Myocyte (in vitro differentiated cells): ENCODE results near the gene THOP1. TPM values are rescaled to one million over a fixed set of nuclear protein-coding genes. Genes with fewer than 3 reads are reported as not detected.
"Not testable (repeated sequence)": the region's sequence is repeated elsewhere in the genome, so short reads cannot be mapped to it uniquely, and the experiment has no call there.

Experiments used
- DNase-seq: peaks from one replicate; pipeline ENCODE4 v3.0.0-alpha.2; 2012; ENCODE audit warnings: low read depth
- total RNA-seq: library from RNA; depleted of rRNA; stranded (reverse); fragments of >200 nt; gene quantifications from 2 replicates; pipeline ENCODE4 v1.2.3, GENCODE V29; 2014

THOP1 gene
- total RNA-seq, 1 donor from 2014 or later: 102 TPM

DNA sequence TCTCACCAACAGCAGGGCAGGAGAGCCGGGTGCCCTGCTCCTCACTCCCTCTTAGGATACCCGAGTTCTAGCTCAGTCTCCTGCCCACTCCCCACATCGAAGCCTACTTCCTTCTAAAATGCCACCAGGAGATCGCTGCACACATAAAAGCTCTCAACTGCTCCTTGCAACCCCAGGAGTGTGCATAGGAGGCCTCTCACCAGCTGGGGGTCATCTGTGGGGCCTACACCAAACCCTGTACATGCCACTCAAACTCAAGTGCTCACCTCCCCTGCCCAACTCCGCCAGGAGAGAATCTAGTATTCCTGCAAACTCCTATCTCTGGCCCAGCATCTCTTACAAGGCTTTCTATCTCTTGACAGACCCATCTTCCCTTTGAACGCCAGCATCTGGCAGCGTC, 5.0 kb upstream of the THOP1 start:
- no peak for DNase-seq

DNA sequence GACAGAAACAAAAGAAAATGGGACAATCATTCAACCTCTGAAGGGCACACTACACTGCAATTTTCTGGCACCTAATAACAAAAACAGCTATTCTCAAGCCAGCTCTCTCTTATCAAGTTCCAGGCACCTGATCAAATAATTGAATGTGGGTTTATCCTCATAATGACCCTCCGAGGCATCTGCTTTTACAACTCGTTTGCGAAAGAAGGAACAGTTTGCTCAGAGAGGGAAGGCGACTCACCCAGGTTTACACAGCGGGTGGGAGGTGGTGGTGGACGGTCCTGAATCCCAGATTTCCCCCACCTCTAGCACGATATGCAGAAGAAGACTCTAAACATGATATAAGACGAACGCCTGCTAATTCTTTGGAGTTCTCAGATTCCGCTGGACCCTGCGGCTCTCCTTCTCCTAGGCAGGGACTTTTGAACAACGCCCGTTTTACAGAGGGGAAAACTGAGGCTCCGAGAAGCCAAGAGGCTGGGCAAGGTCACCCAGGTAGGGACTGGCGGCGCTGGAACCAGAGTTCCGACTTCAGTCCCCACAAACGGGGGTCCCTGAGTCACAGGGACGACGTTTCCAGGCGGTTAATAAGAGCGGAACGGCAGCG, 2.9 kb upstream of the THOP1 start:
- no peak for DNase-seq

GRCh38 chr19:2782936-2783780, 2.1 kb upstream of the THOP1 start, which contains the start of gene SGTA:
Gene SGTA (minus strand): TSS chr19:2783273. CDS start chr19:2769068, 14,205 bp downstream.
- peak; percentile 99 for DNase-seq

DNA sequence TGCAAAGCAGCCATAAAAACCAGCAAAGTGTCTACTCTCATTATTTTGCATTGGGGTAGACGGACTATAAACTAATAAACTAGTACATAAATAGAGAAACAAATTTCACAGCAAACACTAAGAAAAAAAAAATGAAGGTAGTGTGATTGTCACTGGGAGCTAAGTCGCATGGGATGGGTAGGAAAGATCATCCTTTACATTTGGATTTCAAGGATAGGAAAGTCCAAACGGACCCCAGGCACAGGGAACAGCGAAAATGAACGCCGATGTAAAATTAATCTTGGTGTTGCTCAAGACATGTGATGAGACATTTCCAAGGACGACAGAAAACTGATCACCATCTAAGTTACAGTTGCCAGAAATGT, 1.5 kb upstream of the THOP1 start:
- DNase-seq: no peak

DNA sequence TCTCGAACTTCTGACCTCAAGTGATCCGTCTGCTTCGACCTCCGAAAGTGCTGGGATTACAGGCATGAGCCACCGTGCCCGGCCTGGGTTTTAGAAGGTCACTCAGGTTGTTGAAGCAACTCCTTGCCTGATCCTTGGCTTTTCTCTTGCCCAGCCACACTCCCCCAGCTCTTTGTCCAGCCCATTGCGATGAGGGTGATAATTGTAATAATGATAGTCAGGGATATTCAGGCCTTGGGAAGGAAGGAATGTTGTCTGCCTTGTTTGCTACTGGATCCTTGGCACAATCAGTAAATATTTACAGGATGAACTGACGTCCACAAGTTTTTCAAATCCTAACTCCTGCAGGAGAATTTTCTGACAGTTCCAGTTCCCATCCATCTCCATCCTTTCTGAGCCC, 1.8 kb downstream of the THOP1 start:
- no peak for DNase-seq

DNA sequence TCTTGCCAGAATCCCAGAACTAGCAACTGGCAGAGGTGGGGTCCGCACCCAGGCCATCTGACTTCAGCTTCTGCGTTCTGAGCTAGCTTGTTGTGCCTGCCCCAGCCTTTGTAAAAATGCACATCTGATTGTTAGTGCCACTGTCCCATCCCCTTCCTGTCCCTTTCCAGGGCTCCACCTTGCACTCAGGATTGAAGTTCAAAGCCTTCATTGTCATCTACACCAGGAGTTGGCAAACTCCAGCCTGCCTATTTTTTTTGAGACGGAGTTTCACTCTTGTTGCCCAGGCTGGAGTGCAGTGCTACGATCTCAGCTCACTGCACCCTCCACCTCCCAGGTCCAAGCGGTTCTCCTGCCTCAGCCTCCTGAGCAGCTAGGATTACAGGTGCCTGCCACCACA, 2.9 kb downstream of the THOP1 start:
- no peak for DNase-seq

- DNase-seq: no peak
These were observed 4.9 kb downstream of the THOP1 start for GRCh38 chr19:2790194-2790556.

GRCh38 chr19:2790557-2791271, 5.4 kb downstream of the THOP1 start:
- DNase-seq: no peak

DNA sequence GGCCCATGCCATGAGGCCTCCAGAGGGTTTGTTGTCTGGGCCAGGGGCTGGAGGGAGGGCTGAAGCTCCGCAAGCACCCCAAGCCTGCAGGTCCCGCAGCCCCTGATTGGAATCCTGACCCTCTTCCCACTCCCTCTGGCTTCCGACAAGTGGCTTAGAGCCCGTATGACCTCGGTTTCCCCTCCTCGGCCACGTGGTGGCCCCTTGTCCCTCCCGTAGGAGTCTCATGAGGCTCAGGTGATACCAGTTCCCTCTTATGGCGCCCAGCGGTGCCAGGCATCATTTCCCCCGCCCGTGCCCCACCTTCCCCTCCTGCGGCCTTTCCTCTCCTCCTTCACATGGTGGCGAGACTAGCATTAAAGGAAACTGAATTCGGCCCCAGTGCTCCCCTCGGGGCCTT, 6.1 kb downstream of the THOP1 start:
- no peak for DNase-seq

GRCh38 chr19:2791876-2792275, 6.6 kb downstream of the THOP1 start:
- no peak for DNase-seq

DNA sequence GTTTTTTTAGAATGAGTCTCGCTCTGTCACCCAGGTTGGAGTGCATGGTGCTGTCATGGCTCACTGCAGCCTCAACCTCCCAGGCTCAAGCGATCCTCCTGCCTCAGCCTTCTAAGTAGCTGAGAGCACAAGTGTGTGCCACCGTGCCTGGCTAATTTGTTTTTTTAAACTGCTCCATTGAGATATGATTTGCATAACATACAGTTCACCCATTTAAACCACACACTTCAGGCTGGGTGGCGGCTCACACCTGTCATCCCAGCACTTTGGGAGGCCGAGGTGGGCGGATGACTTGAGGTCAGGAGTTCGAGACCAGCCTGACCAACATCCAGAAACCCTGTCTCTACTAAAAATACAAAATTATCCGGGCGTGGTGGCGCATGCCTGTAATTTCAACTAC, 7.4 kb downstream of the THOP1 start:
- not testable (repeated sequence) for DNase-seq

GRCh38 chr19:2793126-2793525, 7.8 kb downstream of the THOP1 start:
- DNase-seq: no peak

GRCh38 chr19:2793577-2793976, 8.3 kb downstream of the THOP1 start:
- no peak for DNase-seq

DNA sequence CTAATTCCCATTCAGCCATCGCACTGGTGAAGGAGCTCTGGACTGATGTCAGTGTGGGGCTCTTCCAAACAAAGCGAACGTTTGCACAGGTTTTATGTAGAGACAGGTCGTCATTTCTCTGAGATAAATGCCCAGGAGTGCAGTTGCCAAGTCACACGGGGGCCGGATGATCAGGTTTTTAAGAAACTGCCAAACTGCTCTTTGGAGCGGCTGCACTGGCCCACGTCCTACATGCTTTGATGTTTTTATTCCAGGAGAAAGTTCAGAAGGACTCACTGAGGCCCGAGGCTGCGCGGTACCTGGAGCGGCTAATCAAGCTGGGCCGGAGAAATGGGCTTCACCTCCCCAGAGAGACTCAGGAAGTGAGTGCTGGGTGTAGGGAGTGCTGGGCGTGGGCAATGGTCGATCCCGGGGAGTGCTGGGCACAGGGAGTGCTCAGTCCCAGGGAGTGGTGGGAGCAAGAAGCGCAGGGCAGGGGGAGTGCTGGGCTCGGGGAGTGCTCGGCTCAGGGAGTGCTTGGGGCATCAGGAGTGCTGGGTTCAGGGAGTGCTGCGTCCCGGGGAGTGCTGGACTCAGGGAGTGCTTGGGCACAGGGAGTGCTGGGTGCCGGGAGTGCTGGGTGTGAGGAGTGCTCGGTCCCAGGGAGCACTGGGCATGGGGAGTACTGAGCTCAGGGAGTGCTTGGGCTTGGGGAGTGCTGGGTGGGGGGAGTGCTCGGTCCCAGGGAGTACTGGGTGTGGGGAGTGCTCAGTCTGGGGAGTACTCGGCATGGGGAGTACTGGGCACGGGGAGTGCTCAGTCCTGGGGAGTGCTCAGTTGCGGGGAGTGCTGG, 10.7 kb downstream of the THOP1 start:
- DNase-seq: no peak

DNA sequence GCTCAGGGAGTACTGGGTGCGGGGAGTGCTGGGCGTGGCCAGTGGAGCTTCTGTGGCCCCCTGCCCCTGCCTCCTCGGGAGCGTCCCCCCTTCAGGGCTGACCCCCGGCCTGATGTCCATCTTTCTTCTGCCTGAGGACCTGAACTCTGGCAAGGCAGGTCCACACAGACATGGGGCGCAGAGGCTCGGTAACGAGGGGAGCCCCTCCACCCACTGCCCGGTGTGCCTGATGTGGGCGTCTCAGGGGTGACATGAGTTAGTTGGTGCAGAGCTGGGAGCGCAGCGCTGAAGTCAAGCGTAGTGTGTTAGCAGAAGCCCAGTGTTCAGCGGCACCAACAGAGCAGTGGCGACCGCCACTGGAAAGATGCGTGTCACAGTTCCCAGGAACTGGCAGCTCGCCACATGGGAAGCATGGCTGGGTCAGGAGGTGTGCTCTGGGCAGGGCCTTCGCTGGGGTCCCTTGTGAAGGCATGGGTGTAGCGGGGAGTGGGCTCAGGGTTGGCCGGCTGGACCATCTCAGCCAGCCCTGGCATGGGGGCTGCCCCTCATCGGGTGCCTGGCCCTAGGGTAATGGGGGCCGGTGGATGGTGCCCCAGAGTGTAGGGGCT, 11.5 kb downstream of the THOP1 start:
- DNase-seq: no peak

- no peak for DNase-seq
These were observed 12.0 kb downstream of the THOP1 start for GRCh38 chr19:2797280-2797679.

DNA sequence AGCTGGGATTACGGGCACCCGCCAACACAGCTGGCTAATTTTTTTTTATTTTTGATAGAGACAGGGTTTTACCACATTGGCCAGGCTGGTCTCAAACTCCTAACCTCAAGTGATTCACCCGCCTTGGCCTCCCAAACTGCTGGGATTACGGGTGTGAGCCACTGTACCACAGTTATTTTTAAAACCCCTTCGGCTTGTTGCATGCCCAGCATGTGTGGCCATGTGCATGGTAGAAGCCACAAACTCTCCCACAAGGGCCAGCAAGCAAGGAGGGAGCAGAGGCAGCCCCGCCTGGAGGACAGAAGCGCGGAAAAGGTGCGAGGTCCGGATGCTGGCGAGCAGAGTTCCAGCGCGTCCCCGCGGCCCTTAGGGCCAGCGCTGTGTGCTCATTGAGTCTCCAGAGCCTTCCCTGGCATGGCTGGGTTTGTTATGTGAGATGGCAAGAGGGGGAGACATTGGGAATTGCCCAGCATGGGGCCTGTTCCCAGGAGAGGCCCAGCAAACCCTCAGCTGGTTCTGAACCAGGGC, 12.9 kb downstream of the THOP1 start:
- DNase-seq: peak; percentile 81

DNA sequence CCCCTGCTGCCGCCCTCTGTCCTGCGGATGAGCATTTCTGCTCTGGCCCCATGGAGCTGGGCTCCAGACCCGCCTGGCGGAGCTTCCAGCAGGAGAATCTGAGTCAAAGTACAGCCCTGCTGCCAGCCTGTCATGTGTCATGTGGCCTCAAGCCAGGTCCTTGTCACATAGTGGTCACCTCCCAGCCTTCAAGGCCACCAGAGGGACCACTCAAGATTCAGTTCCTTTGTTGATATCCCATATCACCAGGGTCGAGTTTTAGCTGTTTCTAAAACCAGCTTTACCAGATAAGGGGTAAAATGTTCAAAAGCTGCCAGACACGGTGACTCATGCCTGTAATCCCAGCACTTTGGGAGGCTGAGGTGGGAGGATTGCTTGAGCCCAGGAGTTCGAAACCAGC, 13.4 kb downstream of the THOP1 start:
- DNase-seq: peak; percentile 48

DNA sequence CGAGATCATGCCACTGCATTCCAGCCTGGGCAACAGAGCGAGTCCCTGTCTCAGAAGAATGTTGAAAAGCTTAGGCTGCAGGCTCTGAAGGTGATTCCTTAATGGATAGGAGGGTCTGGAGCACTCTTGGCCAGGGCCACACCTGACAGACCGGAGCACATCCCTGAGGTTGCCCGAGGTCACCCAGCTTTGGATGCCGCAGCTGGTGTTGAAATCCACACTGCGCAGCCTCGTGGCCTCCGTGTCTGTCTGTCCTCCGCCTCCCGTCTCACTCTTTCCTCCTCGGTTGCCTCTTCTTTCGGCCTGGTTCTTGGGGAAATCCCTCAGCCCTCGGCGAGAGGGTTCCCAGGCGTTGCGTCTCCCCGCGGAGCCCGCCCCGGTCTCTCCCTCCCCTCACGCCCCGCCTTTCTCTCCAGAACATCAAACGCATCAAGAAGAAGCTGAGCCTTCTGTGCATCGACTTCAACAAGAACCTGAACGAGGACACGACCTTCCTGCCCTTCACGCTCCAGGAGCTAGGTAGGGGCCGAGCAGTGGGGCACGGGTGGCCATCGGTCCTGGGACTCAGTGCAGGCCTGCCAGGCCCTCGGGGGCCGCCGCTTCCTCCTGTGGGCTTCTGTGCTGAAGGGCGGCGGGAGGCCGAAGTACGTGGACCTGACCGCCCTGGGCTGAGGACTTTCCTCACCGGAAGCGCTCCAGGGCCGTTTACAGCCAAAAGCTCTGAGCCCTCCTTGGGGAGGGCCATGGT, 14.1 kb downstream of the THOP1 start:
- DNase-seq: no peak

GRCh38 chr19:2800506-2800905, 15.2 kb downstream of the THOP1 start:
- no peak for DNase-seq
